ENCODE data around the gene PERM1.

The PERM1 gene

DNA sequence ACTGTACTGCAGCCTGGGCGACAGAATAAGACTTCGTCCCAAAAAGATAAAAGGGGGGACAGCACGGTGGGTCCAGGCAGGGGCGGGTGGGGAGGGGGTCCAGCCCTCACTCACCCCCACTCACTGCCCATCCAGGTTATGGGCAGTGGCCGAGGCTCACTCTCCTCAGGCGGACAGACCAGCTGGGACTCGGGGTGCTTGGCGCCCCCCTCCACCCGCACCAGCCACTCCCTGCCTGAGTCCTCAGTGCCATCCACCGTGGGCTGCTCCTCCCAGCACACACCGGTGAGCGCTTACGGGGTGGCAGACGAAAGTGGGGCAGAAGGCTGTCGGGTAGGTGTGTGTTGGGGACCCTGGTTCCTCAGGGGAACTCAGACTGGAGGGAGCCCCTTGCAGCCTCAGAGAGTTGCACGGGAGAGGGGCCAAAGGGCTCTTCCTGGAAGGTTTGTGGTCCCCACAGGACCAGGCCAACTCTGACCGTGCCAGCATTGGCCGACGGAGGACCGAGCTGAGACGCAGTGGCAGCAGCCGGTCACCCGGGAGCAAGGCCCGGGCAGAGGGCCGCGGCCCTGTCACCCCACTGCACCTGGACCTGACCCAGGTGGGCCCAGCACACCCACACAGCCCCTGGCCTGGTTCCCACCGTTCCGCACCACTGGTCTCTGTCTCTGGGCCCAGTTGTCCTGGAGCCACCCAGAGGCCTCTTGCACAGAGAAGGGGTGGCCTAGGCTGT, 9.0 kb downstream of the PERM1 start:
- H3K4me1 Mint-ChIP-seq: peaks cover 5 to 9% of the 10 kb centered on the region in 2 donors
- ATAC-seq (replicated peaks) (no peak), DNase-seq (no peak)
- H3K36me3 Mint-ChIP-seq: peaks cover 0 to 3% of the 10 kb centered on the region in 2 donors
- no peak overlapping the region for H3K27ac Mint-ChIP-seq
- no peak overlapping the region for H3K4me3 Mint-ChIP-seq
- no peaks in the 10 kb centered on the region for H3K9me3 Mint-ChIP-seq
- H3K27me3 Mint-ChIP-seq: peaks cover 46 to 62% of the 10 kb centered on the region in 2 donors

DNA sequence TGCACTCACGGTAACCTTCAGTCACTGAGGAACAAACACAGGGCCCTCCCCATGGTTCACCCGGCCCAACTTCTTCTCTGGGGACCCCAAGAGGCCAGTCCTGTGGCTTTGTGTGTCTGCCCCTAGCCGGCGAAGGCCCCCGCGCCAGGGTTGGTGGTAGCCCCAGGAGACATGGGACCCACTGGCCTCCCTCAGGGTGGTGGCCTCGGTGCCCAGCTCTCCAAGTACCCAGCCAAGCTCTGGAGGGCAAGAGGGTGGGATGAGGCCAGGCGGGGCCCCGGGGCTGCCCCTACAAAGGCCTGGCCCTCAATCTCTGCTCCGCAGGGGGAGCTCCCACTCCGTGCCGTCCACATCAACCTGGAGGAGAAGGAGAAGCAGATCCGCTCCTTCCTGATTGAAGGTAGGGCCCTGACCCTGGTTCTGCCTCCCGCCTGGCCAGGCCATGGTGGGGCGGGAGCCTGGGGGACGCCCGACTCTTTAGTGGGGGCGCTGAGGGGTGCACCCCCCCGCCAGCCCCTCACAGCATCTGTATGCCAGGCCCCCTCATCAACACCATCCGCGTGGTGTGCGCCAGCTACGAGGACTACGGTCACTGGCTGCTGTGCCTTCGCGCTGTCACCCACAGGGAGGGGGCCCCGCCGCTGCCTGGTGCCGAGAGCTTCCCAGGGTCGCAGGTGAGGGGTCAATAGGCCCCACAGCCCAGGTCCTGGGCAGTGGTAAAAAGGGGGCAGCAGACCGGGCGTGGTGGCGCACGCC, 10.0 kb downstream of the PERM1 start:
- no peak for ATAC-seq (replicated peaks)
- no peak overlapping the region for H3K4me3 Mint-ChIP-seq
- H3K4me1 Mint-ChIP-seq: peaks cover 5 to 14% of the 10 kb centered on the region in 2 donors

GRCh38 chr1:970973-971730, 10.7 kb downstream of the PERM1 start:
- no peak overlapping the region for H3K4me3 Mint-ChIP-seq
- peaks cover 0 to 3% of the 10 kb centered on the region in 2 donors for H3K36me3 Mint-ChIP-seq
- H3K4me1 Mint-ChIP-seq: peaks cover 5 to 17% of the 10 kb centered on the region in 2 donors
- ATAC-seq (replicated peaks): no peak
- no peak overlapping the region for H3K27ac Mint-ChIP-seq
- DNase-seq: no peak
- no peaks in the 10 kb centered on the region for H3K9me3 Mint-ChIP-seq
- peaks cover 46 to 61% of the 10 kb centered on the region in 2 donors for H3K27me3 Mint-ChIP-seq

More for the DNA sequence above, 10.0 kb downstream of the PERM1 start:
- Mint-ChIP-seq H3K36me3 (peaks cover 0 to 3% of the 10 kb centered on the region in 2 donors), H3K27me3 (peaks cover 46 to 61% of the 10 kb centered on the region in 2 donors), H3K9me3 (no peaks in the 10 kb centered on the region), H3K27ac (no peak overlapping the region)
- no peak for DNase-seq

DNA sequence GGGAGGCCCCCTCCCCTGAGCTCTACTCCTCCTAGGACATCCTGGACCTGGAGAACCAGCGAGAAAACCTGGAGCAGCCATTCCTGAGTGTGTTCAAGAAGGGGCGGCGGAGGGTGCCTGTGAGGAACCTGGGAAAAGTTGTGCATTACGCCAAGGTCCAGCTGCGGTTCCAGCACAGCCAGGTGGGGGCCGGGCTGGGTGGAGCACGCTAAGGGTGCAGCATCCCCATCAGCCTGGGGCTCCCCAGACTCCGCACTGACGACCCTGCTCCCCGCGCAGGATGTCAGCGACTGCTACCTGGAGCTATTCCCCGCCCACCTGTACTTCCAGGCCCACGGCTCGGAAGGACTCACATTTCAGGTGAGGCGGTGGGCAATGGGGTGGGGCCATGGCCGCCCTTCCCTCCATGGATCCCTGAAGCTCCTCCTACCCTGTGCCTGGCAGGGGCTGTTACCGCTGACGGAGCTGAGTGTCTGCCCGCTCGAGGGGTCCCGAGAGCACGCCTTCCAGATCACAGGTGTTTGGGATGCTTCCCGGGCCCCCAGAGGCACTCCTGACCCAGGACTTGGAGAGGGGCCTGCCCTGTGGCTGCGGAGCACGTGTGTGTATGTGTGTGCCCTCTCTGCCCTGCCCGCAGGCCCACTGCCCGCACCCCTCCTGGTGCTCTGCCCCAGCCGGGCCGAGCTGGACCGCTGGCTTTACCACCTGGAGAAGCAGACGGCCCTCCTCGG, 11.5 kb downstream of the PERM1 start:
- no peak overlapping the region for H3K27ac Mint-ChIP-seq
- DNase-seq: no peak
- peaks cover 5 to 17% of the 10 kb centered on the region in 2 donors for H3K4me1 Mint-ChIP-seq
- H3K27me3 Mint-ChIP-seq: peaks cover 40 to 54% of the 10 kb centered on the region in 2 donors
- H3K9me3 Mint-ChIP-seq: no peaks in the 10 kb centered on the region
- no peak for ATAC-seq (replicated peaks)
- peaks cover 0 to 3% of the 10 kb centered on the region in 2 donors for H3K36me3 Mint-ChIP-seq
- H3K4me3 Mint-ChIP-seq: no peak overlapping the region

- Mint-ChIP-seq H3K27ac (no peak overlapping the region), H3K4me1 (peaks cover 6 to 22% of the 10 kb centered on the region in 2 donors), H3K27me3 (peaks cover 32 to 44% of the 10 kb centered on the region in 2 donors), H3K36me3 (peaks cover 2 to 6% of the 10 kb centered on the region in 2 donors), H3K4me3 (no peak overlapping the region), H3K9me3 (no peaks in the 10 kb centered on the region)
- DNase-seq (no peak), ATAC-seq (replicated peaks) (no peak)
These were observed 12.5 kb downstream of the PERM1 start for GRCh38 chr1:969260-969855.

GRCh38 chr1:967466-968343, 14.2 kb downstream of the PERM1 start:
- Mint-ChIP-seq H3K36me3 (peaks cover 2 to 14% of the 10 kb centered on the region in 2 donors), H3K9me3 (no peaks in the 10 kb centered on the region), H3K27me3 (peaks cover 23 to 27% of the 10 kb centered on the region in 2 donors), H3K4me3 (peak overlapping the region in 1 of 2 donors; percentile 2), H3K27ac (no peak overlapping the region), H3K4me1 (peaks cover 6 to 22% of the 10 kb centered on the region in 2 donors)
- ATAC-seq (replicated peaks): no peak
- no peak for DNase-seq

DNA sequence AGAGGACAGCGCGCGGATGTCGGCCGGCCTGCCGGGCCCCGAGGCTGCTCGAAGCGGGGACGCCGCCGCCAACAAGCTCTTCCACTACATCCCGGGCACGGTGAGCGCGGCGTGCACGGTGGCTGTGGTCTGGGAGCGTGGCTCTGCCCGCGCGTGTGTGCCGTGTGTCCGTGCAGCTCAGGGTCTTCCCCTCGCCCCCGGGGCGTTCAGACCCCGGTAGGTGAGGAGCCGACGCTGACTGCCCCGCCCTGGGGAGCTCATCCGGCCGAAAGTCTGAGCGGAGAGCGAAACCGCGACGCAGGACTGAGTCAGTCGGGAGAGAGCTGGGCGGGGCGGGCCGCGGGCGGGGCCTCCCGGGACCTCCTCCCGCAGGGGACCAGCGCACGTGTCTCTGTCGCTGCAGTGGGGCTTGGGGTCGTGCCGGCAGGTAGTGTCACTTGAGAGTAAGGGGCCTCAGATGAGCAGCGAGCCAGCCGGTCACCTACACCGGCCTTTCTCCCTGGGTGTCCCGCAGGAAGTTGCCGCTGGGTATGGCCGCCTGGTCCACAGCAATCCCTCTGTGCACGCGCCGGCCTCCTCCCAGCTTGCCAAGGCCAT, 15.1 kb downstream of the PERM1 start:
- peak overlapping the region; percentile 84 to 87 for H3K4me3 Mint-ChIP-seq
- peaks cover 20 to 26% of the 10 kb centered on the region in 2 donors for H3K27me3 Mint-ChIP-seq
- peaks cover 9 to 24% of the 10 kb centered on the region in 2 donors for H3K4me1 Mint-ChIP-seq
- ATAC-seq (replicated peaks): peak; percentile 86
- H3K36me3 Mint-ChIP-seq: peaks cover 6 to 18% of the 10 kb centered on the region in 2 donors
- DNase-seq: peak; percentile 37
- H3K9me3 Mint-ChIP-seq: no peaks in the 10 kb centered on the region
- H3K27ac Mint-ChIP-seq: no peak overlapping the region

- no peaks in the 10 kb centered on the region for H3K9me3 Mint-ChIP-seq
- H3K36me3 Mint-ChIP-seq: peaks cover 6 to 18% of the 10 kb centered on the region in 2 donors
- H3K27ac Mint-ChIP-seq: no peak within 1 kb of the TSS
- H3K27me3 Mint-ChIP-seq: peaks cover 16 to 20% of the 10 kb centered on the region in 2 donors
- ATAC-seq (replicated peaks) (peak; percentile 72 to 79), DNase-seq (no peak)
- H3K4me3 Mint-ChIP-seq: peak within 1 kb of the TSS; percentile 84 to 87
- H3K4me1 Mint-ChIP-seq: peaks cover 9 to 29% of the 10 kb centered on the region in 2 donors
These were observed 15.7 kb downstream of the PERM1 start, which contains the start of gene PLEKHN1 for GRCh38 chr1:966135-966703. PLEKHN1 (plus strand) TSS chr1:966482; CDS start chr1:966532, 50 bp downstream.

GRCh38 chr1:965526-966134, 16.3 kb downstream of the PERM1 start:
- ATAC-seq (replicated peaks) (no peak), DNase-seq (no peak)
- peaks cover 6 to 18% of the 10 kb centered on the region in 2 donors for H3K36me3 Mint-ChIP-seq
- H3K9me3 Mint-ChIP-seq: no peaks in the 10 kb centered on the region
- H3K4me1 Mint-ChIP-seq: peaks cover 9 to 31% of the 10 kb centered on the region in 2 donors
- no peak overlapping the region for H3K27ac Mint-ChIP-seq
- H3K27me3 Mint-ChIP-seq: peaks cover 16 to 17% of the 10 kb centered on the region in 2 donors
- H3K4me3 Mint-ChIP-seq: peak overlapping the region; percentile 46 to 61

DNA sequence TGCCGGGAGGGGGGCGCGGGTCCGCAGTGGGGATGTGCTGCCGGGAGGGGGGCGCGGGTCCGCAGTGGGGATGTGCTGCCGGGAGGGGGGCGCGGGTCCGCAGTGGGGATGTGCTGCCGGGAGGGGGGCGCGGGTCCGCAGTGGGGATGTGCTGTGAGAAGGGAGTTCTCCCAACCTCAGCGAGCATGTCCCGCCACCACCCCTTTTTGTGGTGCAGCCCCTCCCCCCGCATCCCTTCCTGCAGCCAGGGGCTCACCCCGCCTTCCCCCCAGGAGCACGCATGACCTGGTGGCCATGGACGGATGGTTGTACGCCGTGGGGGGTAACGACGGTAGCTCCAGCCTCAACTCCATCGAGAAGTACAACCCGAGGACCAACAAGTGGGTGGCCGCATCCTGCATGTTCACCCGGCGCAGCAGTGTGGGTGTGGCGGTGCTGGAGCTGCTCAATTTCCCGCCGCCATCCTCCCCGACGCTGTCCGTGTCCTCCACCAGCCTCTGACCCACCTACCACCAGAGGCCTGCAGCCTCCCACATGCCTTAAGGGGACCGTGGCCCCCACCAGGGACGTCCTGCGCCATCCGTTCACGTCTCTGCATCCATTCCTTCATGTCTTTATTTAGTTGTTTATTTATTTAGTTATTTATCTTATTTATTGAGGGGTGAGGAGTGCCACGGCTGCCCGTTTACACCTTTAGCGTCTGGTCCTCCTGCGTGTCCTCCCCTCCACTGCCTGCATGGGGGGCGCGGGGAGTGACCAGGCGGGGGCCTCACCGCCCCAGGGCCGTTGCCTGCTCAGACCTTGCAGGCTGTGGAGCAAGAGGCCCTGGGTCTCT, 17.0 kb downstream of the PERM1 start:
- peaks cover 9 to 31% of the 10 kb centered on the region in 2 donors for H3K4me1 Mint-ChIP-seq
- H3K9me3 Mint-ChIP-seq: no peaks in the 10 kb centered on the region
- H3K27ac Mint-ChIP-seq: no peak overlapping the region
- ATAC-seq (replicated peaks): no peak
- H3K27me3 Mint-ChIP-seq: peaks cover 16 to 17% of the 10 kb centered on the region in 2 donors
- no peak for DNase-seq
- H3K36me3 Mint-ChIP-seq: peaks cover 6 to 18% of the 10 kb centered on the region in 2 donors
- H3K4me3 Mint-ChIP-seq: no peak overlapping the region
